ENCODE measurements around the gene SLC2A6. TPM values are rescaled to one million over a fixed set of nuclear protein-coding genes. Genes with fewer than 3 reads are reported as not detected.

Gene SLC2A6
- total RNA-seq, 1 experiment from 2014 or later, result 18.7 TPM

DNA sequence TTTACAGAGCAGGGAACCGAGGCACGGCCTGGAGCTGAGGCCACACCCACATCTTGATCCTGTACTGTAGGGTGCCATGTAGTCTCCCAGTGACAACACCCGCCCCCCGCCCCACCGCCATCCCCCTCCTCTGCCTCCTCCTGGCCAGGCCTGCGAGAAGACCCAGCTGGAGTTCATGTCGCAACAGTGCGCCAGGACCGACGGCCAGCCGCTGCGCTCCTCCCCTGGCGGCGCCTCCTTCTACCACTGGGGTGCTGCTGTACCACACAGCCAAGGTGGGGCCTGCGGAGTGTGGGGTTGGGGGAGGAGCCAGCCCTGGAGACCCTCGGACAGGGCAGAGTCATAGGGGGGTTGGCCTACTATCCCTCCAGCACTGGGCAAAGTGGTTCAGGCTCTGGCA, 42.2 kb downstream of the SLC2A6 start:
- H3K56ac ChIP-seq (ENCODE audit: insufficient read length, low read depth, low read length), result no peak overlapping the region

More for the DNA sequence above, 42.2 kb downstream of the SLC2A6 start:
- Mint-ChIP-seq H3K4me3 (no peak overlapping the region), H3K9me3 (no peaks in the 10 kb centered on the region), H3K4me1 (no peaks in the 10 kb centered on the region), H3K36me3 (ENCODE audit: insufficient read depth in 1 of 3, low read depth in 3 of 3) (no peaks in the 10 kb centered on the region; a peak in 2 of 7 replicates), H3K27me3 (ENCODE audit: low read depth) (no peaks in the 10 kb centered on the region), H3K27ac (no peak overlapping the region)
- no CpG with 5 or more reads among the region's 16 CpGs for WGBS (ENCODE audit: extremely low coverage, insufficient read length, low lambda C conversion rate)
- no peak overlapping the region for H4K8ac ChIP-seq (replicated peaks; ENCODE audit: insufficient read length, low read depth, low read length)
- H2AFZ ChIP-seq (ENCODE audit: low read length), result no peak overlapping the region
- H3K79me2 ChIP-seq (ENCODE audit: insufficient read depth, low read length), result no peaks in the 10 kb centered on the region; the same call in 1 of the 2 replicates
- no peak overlapping the region for H2BK12ac ChIP-seq (ENCODE audit: insufficient read length, low read depth, low read length)
- no peak overlapping the region for H3K9ac ChIP-seq (ENCODE audit: extremely low read depth, insufficient read length, low read length)
- no peak overlapping the region for H2BK20ac ChIP-seq (ENCODE audit: low read depth, low read length, poor library complexity, severe bottlenecking)
- H4K5ac ChIP-seq (ENCODE audit: insufficient read length, low read depth, low read length), result no peak overlapping the region
- H3K79me1 ChIP-seq (ENCODE audit: insufficient read depth, low read depth, low read length, poor library complexity, severe bottlenecking), result no peaks in the 10 kb centered on the region
- no peaks in the 10 kb centered on the region for H3K4me1 ChIP-seq (ENCODE audit: insufficient read depth, low read length)
- H2AK5ac ChIP-seq (ENCODE audit: insufficient read length, low read length), result no peak overlapping the region
- H2BK120ac ChIP-seq (ENCODE audit: low read depth, low read length, poor library complexity, severe bottlenecking), result no peak overlapping the region
- no peaks in the 10 kb centered on the region for H3K23me2 ChIP-seq (ENCODE audit: insufficient read length, low read depth, low read length, poor library complexity, severe bottlenecking)
- no peaks in the 10 kb centered on the region for H3K9me3 ChIP-seq (ENCODE audit: control insufficient read depth, low read depth, low read length)
- H3K4ac ChIP-seq (ENCODE audit: low read depth, low read length), result no peak overlapping the region
- H4K91ac ChIP-seq (ENCODE audit: insufficient read length, low read depth, low read length), result no peak overlapping the region
- no peak overlapping the region for H3K4me2 ChIP-seq (ENCODE audit: insufficient read depth, insufficient read length, low read length)
- TF ChIP-seq, protein P1, sequence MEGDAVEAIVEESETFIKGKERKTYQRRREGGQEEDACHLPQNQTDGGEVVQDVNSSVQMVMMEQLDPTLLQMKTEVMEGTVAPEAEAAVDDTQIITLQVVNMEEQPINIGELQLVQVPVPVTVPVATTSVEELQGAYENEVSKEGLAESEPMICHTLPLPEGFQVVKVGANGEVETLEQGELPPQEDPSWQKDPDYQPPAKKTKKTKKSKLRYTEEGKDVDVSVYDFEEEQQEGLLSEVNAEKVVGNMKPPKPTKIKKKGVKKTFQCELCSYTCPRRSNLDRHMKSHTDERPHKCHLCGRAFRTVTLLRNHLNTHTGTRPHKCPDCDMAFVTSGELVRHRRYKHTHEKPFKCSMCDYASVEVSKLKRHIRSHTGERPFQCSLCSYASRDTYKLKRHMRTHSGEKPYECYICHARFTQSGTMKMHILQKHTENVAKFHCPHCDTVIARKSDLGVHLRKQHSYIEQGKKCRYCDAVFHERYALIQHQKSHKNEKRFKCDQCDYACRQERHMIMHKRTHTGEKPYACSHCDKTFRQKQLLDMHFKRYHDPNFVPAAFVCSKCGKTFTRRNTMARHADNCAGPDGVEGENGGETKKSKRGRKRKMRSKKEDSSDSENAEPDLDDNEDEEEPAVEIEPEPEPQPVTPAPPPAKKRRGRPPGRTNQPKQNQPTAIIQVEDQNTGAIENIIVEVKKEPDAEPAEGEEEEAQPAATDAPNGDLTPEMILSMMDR (conservative IDR thresholded peaks at IDR 0.05), result no peak
- H3K18ac ChIP-seq (ENCODE audit: insufficient read length, low read depth, low read length), result no peak overlapping the region
- no peak overlapping the region for H3T11ph ChIP-seq (ENCODE audit: low read length)
- DNase-seq, result no peak
- no peaks in the 10 kb centered on the region for H4K20me1 ChIP-seq (ENCODE audit: control insufficient read depth, insufficient read depth, insufficient read length)
- no peak overlapping the region for H2BK15ac ChIP-seq (ENCODE audit: low read depth, low read length)
- no peaks in the 10 kb centered on the region for H3K27me3 ChIP-seq (ENCODE audit: insufficient read depth, low read length)
- H3K14ac ChIP-seq (ENCODE audit: insufficient read depth, low read length), result no peak overlapping the region
- no peak overlapping the region for H3K23ac ChIP-seq (ENCODE audit: insufficient read length, low read depth, low read length)
- H2BK5ac ChIP-seq (ENCODE audit: insufficient read length, low read length), result no peak overlapping the region
- no peak overlapping the region for H3K27ac ChIP-seq (ENCODE audit: insufficient read length, low read depth, low read length)
